NCI-H748 (cell line): ENCODE data around the gene GH2.
"Not testable (repeated sequence)": the region's sequence is repeated elsewhere in the genome, so short reads cannot be mapped to it uniquely, and the experiment has no call there.

ENCODE experiments used
- DNase-seq: peaks from one replicate; lab custom pipeline; 2025; ENCODE audit not compliant: unreplicated experiment; lab: John Stamatoyannopoulos, UW

Gene GH2

DNA sequence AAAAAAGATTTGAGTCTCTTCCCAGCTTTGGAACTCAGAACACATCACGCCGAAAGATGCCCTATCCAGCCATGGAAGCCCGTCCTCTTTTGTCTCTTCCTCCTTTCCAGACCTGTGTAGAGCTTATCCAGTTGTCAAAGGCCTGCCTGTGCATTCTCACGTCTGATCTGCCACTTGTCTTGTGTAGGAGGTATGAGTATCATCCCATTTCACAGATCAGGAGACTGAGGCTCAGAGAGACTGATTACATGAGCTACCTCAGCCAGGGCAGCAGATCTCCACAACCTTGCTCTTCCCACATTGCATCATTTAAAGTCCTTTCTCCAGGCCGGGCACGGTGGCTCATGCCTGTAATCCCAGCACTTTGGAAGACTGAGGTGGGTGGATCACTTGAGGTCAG is 7.1 kb downstream of the GH2 start:
- not testable (repeated sequence) for DNase-seq

DNA sequence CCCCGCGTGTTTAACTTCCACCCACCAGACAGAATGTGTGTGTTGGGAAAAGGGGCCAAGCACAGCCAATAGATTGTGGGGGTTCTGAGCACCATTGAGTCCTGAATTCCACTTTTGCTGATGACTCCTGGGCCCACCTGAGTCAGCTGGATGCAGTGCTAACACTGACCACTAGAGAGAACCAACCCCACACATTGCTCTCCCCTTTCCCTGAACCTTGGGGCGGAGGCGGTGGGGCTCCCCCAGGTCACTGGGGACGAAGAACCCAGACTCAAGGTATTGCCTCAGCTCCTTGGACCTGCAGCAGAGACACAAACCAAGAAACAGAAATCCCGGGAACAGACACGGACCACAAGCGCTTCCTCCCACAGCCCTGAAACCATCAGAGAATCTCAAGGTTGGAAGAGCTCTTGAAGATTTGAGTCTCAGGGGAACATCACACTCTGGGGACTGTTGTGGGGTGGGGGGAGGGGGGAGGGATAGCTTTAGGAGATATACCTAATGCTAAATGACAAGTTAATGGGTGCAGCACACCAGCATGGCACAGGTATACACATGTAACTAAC is 7.6 kb downstream of the GH2 start:
- not testable (repeated sequence) for DNase-seq

DNA sequence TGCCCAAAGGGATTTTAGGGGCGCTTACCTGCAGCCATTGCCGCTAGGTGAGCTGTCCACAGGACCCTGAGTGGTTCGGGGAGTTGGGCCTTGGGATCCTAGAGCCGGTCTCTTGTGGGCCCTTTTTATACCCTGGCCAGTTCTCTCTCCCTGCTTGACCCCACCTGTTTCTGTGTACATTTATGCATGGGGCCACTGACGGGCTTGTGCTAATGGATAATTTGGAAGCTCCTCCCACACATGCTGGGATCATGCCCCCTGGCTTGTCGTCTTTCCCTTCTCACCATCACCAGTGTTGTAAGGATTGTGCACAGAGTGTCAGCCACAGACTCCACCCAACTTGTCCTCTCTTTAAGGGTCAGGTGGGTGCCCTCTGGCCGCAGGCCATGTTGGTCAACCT is 8.2 kb downstream of the GH2 start, which contains the start of gene CSH2:
Gene CSH2, minus strand, starts transcription at position 101 of the 400 bp plus-strand sequence. Its CDS starts 63 bp downstream, at position 38.
- DNase-seq: not testable (repeated sequence)

DNA sequence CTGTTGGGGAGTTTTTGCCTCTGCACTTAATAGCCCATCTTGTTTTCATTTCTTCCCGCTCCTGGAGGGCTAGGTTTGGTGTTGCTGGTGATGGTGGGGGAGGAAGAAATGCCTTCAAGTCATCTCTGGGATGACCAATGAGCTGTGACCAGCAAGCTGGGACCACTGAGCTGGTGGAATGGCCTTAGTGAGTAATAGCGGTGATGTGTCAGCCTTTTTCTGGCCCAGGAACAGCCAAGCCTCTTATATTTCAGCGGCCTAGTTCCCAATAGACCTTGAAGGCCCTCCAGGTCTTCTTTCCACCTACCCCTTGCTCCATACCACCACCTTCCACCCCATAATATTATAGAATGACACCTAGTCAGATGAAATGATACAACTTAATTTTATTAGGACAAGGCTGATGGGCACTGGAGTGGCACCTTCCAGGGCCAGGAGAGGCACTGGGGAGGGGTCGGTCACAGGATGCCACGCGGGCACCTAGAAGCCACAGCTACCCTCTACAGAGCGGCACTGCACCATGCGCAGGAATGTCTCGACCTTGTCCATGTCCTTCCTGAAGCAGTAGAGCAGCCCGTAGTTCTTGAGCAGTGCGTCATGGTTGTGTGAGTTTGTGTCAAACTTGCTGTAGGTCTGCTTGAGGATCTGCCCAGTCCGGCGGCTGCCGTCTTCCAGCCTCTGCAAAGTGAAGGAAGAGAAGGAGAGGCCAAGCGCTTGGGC is 9.9 kb downstream of the GH2 start:
- not testable (repeated sequence) for DNase-seq

DNA sequence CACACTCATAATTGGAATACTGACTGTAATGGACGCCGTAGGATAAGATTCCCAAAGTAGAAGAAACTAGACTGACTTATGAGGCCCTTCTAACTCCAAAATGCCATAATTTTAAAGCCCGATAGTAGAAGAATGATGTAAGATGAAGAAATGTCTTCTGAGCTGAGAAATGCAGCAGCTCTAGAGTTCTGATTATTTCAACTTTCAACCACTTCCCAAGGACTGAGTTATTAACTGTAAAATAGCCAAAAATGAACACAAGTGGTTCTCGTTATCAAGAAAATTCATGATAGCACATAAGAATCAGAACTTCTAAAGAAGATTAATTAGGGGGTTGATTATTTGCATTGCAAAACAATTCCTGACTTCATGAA is 11.5 kb downstream of the GH2 start:
- DNase-seq: not testable (repeated sequence)

DNA sequence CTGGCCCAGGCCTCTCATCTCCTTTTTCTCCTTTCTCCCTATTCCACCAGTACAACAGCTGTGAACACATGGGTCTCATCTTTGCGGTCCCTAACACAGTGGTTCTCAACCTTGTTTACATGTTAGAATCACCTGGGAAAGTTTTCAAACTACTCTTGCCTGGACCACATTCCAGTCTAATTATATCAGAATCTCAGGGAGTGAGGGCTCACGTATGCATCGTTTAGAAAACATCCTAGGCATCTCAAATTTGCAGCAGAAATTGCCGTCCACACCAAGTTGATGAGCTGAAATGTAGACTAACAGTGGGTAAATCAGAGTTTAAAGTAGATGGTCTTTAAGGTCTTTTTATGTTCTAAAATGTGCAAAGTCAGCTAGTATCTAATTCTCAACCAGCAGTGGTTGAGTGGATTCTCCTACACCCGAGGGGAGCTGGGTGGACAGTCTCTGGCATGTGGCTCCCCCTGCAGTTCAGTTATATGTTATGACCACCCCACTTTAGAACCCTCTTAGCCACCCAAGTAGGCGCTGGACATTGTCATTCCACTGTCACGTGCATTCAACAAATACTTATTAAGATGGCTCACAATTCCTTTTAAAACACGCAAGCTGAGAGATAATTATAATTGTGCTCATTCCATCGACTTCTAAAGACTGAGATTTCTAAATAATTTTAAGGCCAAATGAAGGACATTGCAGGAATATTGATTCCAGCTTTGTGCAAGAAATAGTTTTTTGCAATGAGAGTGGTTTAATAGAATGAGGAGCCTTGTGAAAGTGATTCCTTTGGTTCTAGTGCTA is 12.1 kb downstream of the GH2 start:
- DNase-seq: not testable (repeated sequence)

DNA sequence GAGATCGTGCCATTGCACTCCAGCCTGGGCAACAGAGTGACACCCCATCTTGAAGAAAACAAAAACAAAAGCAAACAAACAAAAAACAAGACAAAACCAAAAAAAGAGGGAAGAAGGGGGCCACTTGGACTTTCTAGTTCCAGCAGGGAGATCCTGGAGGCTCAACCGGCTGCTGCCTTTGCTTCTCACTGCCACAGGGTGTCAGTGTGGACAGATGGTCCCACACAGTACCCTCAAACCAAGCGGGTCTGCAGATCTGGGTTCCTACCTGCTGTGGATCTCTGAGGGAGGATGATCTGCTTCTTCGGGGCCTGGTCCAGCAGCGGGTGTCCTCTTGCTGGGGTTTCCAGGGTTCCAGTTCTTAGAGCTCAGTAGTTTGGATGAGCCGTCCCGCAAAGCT is 15.1 kb downstream of the GH2 start:
- DNase-seq: not testable (repeated sequence)

DNA sequence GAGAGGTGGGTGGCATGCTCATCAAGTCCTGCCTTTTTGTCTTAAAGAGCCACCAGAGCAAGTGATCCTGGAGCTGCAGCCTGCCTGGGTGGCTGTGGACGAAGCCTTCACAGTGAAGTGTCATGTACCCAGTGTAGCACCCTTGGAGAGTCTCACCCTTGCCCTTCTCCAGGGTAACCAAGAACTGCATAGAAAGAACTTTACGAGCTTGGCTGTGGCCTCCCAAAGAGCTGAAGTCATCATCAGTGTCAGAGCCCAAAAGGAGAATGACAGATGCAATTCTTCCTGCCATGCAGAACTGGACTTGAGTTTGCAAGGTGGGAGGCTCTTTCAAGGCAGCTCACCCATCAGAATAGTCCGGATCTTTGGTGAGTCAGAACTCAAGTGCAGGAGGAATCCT is 22.5 kb downstream of the GH2 start:
- DNase-seq: no peak

DNA sequence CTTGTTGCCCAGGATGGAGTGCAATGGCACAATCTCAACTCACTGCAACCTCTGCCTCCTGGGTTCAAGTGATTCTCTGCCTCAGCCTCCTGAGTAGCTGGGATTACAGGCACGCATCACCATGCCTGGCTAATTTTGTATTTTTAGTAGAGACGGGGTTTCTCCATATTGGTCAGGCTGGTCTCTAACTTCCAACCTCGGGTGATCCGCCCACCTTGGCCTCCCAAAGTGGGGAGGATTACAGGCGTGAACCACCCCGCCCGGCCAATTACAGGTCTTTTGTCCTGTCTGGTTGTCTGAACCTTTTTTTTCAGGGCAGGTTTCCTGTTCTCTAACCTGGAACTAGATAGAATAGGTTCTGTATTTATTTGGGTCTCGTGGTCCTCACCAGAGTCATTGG is 25.3 kb downstream of the GH2 start:
- not testable (repeated sequence) for DNase-seq

DNA sequence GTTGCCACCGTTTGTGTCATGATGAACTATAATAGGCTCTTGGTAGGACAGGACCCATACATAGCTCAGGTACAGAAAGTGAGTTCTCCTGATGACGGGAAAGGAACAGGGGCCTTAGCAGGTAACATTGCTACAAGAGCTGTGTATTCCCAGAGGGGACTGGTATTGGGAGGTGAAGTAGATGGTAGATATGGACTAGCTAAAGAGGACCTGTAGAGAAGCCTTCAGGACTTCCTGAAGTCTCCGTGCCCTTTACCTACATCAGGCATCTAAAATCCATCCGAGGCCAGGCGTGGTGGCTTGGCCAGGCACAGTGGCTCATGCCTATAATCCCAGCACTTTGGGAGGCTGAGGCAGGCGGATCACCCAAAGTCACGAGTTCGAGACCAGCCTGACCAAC is 26.6 kb downstream of the GH2 start:
- DNase-seq: no peak

DNA sequence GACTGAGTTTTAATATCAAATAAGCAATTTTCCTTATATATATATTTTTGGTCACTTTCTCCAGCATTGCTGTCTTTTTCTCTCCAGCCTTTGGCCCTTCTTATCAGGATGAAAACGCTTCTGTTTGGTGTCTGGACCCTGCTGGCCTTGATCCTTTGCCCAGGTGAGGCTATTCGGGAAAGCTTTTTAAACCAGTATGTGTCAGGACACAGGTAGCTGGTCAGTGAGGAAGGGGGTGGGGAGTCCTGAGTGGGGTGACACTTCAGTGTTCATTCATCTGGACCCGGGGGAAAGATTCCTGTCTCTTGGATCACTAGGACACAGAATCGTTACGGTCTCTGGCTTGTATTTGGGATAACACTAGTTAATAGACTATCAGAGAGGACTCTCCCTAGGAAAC is 27.0 kb downstream of the GH2 start:
- no peak for DNase-seq

DNA sequence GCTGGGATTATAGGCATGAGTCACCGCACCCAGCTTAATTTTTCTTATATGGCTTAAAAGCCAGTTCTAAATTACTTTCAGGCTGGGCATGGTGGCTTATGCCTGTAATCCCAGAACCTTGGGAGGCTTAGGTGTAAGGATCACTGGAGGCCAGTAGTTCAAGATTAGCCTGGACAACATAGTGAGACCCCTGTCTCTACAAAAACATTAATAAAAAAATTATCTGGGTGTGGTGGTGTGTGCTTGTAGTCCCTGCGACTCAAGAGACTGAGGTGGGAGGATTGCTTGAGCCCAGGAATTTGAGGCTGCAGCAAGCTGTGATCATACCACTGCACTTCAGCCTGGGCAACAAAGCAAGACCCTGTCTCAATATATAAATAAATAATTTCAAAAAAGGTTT is 28.5 kb downstream of the GH2 start:
- no peak for DNase-seq

DNA sequence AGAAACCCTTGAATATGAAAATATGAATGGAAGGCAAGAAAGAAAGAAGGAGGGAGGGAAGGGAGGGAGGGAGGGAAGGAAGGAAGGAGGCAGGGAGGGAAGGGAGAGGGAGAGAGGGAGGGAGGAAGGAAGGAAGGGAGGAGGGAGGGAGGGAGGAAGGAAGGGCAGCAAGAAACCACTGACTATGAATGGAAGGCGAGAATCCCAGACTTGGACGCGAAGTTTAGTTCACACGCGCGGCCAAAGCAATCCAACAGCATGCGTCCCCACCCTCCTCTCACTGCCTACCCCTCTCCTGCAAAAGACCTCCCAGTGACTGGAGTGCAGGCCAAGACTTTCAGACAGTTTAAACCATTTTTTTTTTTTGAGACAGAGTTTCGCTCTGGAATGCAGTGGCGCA is 31.3 kb downstream of the GH2 start:
- DNase-seq: no peak

DNA sequence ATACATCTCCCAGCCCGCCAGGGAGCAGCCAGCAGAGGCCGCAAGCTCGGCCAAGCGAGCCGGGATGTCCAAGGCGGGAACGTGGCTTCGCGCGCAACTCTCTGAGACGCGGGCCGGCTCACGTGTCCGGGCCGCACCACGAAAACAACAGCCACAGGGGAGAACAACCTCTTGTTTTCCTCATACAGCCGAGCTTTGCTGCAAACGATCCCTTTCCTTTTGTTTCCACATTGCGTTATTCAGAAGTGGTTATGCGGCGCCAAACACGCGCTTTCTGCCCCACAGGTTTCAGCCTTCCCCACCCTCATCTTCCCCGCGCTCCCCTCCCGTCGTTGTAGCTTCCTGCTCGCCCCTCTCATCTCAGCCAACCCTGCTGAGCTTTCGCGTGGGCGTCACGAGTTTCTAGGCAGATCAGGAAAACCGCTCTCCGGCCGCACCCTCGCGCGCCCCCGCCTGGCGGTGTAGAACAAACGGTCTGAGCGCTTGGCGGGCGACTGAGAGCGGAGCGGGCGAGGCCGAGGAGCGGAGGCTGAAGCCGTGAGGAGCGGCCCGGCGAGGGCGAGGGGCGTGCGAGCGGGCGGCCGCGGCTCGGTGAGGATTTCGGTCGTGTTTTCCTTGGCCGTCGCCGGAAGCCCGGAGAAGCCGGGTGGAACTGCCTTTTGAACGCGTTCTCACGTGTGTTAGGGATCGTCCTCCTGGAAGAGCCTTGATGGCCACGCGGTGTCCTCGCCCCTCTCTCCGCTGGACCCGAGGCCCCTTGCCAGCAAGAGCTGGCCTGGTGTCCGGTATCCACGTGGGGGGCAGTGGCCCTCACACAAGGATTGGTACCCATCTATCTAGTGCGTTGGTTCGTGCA is 32.7 kb downstream of the GH2 start:
- no peak for DNase-seq

DNA sequence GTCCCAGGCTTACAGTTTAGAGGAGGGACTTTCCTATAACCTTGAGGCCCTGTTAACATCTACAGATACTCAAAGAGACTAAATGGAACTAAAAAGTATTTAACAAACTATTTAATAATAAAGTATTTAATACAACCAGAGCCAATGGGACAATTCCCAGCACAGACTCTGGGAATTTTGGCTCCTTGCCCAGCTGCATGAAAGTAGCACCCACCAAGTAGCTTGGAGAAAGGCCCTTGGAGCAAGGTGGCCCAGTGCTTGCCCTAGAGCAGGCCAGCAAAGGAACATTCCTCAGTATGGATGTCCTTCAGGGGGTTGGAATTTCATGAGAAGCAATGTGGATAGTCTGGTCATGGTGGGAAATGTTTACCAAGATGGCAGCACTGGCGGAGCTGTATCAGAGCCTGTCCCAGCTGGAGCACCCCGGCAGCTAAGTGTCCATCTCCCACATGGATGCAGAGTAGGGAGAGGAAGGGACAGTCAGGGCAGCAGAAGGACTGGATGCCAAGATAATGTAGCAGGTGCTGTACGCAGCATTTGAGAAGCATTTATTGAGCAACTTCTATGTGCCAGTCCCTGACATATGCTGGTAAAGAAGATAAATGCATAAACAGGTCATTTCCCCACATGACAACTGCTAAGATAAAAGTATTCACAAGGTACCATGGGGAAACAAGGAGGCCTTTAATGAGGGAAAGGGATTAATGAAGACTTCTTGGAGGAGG is 34.1 kb downstream of the GH2 start:
- no peak for DNase-seq

DNA sequence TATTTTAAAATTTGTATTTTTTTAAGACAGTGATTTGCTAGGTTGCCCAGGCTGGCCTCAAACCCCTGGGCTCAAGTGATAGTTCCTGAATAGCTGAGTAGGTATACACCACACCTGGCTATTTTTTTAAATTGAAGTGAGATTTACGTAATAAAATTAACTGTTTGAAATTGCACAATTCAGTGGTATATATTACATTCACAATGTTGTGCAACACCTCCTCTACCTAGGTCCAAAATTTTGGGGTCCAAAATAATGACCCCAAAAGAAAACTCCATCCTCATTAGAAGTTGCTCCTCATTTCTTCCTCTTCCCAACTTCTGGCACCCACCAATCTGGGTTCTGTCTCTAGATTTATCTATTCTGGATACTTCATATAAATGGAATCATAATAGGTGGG is 36.2 kb downstream of the GH2 start:
- DNase-seq: no peak

DNA sequence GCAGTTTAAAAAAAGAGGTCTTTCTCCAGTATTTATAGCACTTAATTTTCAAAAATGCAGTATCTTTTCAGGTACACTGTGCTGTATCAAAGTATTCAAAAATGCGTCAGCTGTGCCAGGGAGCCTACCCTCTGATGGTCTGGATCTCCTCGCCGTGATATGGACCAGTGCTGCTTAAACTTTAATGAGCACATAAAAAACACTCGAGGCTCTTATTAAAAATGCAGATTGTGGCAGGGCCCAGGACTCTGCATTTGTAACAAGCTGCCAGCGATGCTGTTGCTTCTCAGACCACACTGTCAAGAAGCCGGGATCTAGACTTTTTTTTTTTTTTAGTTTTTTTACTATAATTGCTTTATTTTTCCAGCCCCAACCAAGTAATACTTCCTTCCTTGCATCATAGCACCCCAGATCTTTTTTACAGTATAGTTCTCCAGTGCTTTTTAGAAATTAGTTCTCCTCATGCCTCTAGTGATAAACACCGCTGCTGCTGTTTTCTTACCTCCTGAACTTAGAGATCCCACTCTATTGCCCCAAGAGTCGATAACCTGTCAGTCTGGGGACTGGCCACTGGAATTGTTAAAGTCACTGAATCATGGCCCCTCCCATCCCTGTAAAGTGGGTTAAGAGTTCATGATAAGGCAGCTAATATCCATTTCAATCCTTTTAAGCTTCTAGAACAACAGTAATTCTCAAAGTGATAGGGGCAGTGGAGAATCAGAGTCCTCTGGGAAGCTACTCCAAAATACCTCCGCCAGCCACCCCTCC is 37.6 kb downstream of the GH2 start:
- DNase-seq: no peak

DNA sequence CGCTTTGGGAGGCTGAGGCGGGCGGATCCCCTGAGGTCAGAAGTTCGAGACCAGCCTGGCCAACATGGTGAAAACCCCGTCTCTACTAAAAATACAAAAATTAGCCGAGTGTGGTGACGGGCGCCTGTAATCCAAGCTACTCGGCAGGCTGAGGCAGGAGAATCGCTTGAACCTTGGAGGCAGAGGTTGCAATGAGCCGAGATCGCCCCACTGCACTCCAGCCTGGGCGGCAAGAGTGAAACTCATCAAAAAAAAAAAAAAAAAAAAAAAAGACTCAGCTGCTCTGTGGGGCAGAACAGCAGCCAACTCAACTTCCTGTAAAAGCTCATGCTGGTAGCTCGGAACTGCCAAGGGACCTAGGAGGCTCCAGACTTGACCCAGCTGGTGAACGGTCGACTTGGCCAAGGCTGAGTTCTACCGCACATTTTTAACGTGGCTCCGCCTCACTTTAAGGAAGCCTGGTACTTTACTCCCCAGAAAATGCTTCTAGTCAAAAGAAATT is 38.3 kb downstream of the GH2 start:
- not testable (repeated sequence) for DNase-seq

DNA sequence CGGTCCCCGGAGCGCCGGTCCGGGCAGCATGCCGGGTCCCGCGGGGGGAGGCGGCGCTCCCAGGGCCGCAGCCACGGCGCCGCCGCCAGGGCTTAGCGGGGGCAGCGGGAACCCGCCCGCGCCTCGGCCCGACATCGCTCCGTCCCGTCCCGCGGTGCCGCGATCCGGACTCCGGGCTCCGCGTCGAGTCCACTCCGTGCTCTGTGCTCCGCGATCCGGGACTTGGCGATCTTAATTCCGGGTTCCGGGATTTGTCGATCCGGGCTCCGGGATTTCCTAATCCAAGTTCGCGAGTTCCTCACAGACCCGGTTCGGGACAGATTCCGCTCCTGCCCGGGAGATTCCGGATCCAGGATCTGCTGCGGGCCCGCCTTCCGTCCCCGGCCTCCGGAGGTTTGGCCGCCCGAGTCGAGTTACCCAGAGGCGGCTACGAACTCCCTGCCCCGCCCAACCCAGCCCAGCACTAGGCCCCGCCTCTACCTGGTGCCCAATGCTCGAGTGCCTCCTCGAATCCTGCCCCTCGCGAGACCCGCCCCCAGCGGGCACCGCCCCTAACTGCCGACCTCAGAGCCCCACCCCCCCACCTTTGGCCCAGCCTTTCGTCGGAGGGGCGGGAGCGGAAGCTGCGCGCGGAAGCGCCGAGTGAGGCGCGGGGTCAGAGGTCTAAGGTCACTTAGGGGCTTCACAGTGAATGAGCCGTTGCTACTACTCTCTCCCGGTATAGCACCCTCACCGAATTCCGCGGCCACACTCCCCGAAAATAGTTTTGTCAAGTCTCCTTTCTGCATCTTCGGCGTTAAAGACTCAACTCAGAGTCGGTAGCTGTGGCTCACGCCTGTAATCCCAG is 39.0 kb downstream of the GH2 start, which contains the start of gene SMARCD2:
Gene SMARCD2, minus strand, starts transcription at position 146 of the 847 bp plus-strand sequence. Its CDS starts 11 bp downstream, at position 135.
- DNase-seq: peak; percentile 97
